OCI-LY1 (cell line): ENCODE measurements around the gene CLECL1.

Experiments
- EZH2 ChIP-seq: fragments of 200-600 bp; sonication (generic), shearing (Covaris generic); IDR thresholded peaks from 2 replicates; pipeline ENCODE4 v1.8.0; 2017; ENCODE audit warnings: borderline replicate concordance, mixed run types, mild to moderate bottlenecking, antibody characterized with exemption, low read length, moderate library complexity, mixed read lengths
- TF ChIP-seq, protein P1 (sequence below): fragments of 200-600 bp; sonication (generic), shearing (Covaris generic); IDR thresholded peaks from 2 replicates; pipeline ENCODE4 v1.5.1; 2017; ENCODE audit warnings: mild to moderate bottlenecking, antibody characterized with exemption, low read length, moderate library complexity, mixed read lengths

DNA sequence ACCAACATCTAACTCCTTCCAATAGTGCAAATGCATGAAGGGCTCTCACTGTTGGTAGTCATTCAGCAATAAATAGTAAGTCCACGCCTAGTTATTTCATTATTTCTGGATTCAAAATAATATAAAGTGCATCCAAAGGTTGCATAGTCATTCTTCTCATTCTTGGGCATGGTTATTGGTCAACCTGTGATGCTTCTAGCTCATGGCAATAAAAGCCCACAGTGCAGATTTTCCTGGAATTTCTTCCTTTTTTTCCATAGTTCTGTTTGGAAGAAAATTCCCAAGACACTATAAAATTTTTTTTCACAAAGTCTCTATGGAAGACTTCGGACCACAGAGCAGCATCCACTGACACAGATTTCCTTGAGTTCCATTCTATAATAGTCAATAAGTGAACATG lies 20.2 kb upstream of the CLECL1 start:
- TF ChIP-seq EZH2: no peak
- TF ChIP-seq, protein P1, sequence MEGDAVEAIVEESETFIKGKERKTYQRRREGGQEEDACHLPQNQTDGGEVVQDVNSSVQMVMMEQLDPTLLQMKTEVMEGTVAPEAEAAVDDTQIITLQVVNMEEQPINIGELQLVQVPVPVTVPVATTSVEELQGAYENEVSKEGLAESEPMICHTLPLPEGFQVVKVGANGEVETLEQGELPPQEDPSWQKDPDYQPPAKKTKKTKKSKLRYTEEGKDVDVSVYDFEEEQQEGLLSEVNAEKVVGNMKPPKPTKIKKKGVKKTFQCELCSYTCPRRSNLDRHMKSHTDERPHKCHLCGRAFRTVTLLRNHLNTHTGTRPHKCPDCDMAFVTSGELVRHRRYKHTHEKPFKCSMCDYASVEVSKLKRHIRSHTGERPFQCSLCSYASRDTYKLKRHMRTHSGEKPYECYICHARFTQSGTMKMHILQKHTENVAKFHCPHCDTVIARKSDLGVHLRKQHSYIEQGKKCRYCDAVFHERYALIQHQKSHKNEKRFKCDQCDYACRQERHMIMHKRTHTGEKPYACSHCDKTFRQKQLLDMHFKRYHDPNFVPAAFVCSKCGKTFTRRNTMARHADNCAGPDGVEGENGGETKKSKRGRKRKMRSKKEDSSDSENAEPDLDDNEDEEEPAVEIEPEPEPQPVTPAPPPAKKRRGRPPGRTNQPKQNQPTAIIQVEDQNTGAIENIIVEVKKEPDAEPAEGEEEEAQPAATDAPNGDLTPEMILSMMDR: no peak
